ENCODE measurements around the gene GRM4.

The GRM4 gene

GRCh38 chr6:34082864-34083626 lies 62.8 kb downstream of the GRM4 start:
- no peak for DNase-seq

GRCh38 chr6:34082348-34082747 lies 63.5 kb downstream of the GRM4 start:
- DNase-seq: no peak

- no peak for DNase-seq
Observed at GRCh38 chr6:34080357-34080756, 65.5 kb downstream of the GRM4 start.

- no peak for DNase-seq
Observed at GRCh38 chr6:34079899-34080298, 66.0 kb downstream of the GRM4 start.

- no peak for DNase-seq
Observed at GRCh38 chr6:34075906-34076305, 70.0 kb downstream of the GRM4 start.

GRCh38 chr6:34074064-34074742 lies 71.7 kb downstream of the GRM4 start:
- peak in 1 of 3 experiments; percentile 46 for DNase-seq

- DNase-seq: no peak
Observed at GRCh38 chr6:34073540-34073939, 72.3 kb downstream of the GRM4 start.

- no peak for DNase-seq
Observed at GRCh38 chr6:34072727-34073126, 73.2 kb downstream of the GRM4 start.

GRCh38 chr6:34071884-34072379 lies 74.0 kb downstream of the GRM4 start:
- no peak for DNase-seq

GRCh38 chr6:34071136-34071883 lies 74.6 kb downstream of the GRM4 start:
- DNase-seq: no peak

- DNase-seq: peak in 1 of 3 experiments; percentile 23
Observed at GRCh38 chr6:34070315-34071135, 75.4 kb downstream of the GRM4 start.

GRCh38 chr6:34068462-34069044 lies 77.3 kb downstream of the GRM4 start:
- DNase-seq: peak in 2 of 3 experiments; percentile 23 to 33

GRCh38 chr6:34067814-34068213 lies 78.1 kb downstream of the GRM4 start:
- peak in 1 of 3 experiments; percentile 66 for DNase-seq

- no peak for DNase-seq
Observed at GRCh38 chr6:34066772-34067770, 78.8 kb downstream of the GRM4 start.

GRCh38 chr6:34066218-34066571 lies 79.7 kb downstream of the GRM4 start:
- DNase-seq: no peak

- DNase-seq: peak in 1 of 3 experiments; percentile 43
Observed at GRCh38 chr6:34065466-34066217, 80.2 kb downstream of the GRM4 start.

- DNase-seq: no peak
Observed at GRCh38 chr6:34064675-34065074, 81.2 kb downstream of the GRM4 start.

GRCh38 chr6:34063651-34064050 lies 82.2 kb downstream of the GRM4 start:
- no peak for DNase-seq

- no peak for DNase-seq
Observed at GRCh38 chr6:34062815-34063214, 83.1 kb downstream of the GRM4 start.

GRCh38 chr6:34062156-34062555 lies 83.7 kb downstream of the GRM4 start:
- DNase-seq: no peak
